ENCODE measurements around the gene CHD9. TPM values are rescaled to one million over a fixed set of nuclear protein-coding genes. Genes with fewer than 3 reads are reported as not detected.

CHD9 gene
- total RNA-seq, 4 donors from 2014 or later: 37.4 to 112 (median 64.4) TPM

- intact Hi-C loops (cut with DNase I; ENCODE audit: low total_unique reads): no loop called here
- H3K36me3 ChIP-seq: no peaks in the 10 kb centered on the region
- H3K9me3 ChIP-seq: no peaks in the 10 kb centered on the region
- WGBS, 2 donors (ENCODE audit: low coverage in 1 of 2): 82 to 83% methylated on average over 1 of the region's 1 CpG
- no peak overlapping the region for H3K4me3 ChIP-seq
- DNase-seq: no peak
- H3K27me3 ChIP-seq: no peaks in the 10 kb centered on the region
- in situ Hi-C loops (cut with MboI; ENCODE audit: low pct_ligation_motif_present in 1 of 4, low pct_unique_long_range_greater_than_20kb in 1 of 4, low sequenced_read_pairs in 3 of 4): no loop called here
- no peak overlapping the region for H3K27ac ChIP-seq
- peaks cover 9 to 43% (median 34%) of the 10 kb centered on the region in 4 donors for H3K4me1 ChIP-seq
- TF ChIP-seq CTCF (IDR thresholded peaks at IDR 0.05) (no peak), EP300 (IDR thresholded peaks at IDR 0.05; ENCODE audit: low read depth) (no peak), POLR2AphosphoS5 (IDR thresholded peaks at IDR 0.05) (no peak), POLR2A (IDR thresholded peaks at IDR 0.05) (no peak)
Measured at GRCh38 chr16:53040788-53041187, 14.0 kb upstream of the CHD9 start.

GRCh38 chr16:53041320-53042051 is 13.3 kb upstream of the CHD9 start:
- H3K9me3 ChIP-seq: no peaks in the 10 kb centered on the region
- TF ChIP-seq EP300 (IDR thresholded peaks at IDR 0.05; ENCODE audit: low read depth) (no peak), POLR2A (IDR thresholded peaks at IDR 0.05) (no peak), CTCF (IDR thresholded peaks at IDR 0.05) (no peak), POLR2AphosphoS5 (IDR thresholded peaks at IDR 0.05) (no peak)
- peak overlapping the region; percentile 60 to 65 (median 62) for H3K27ac ChIP-seq
- WGBS, 2 donors (ENCODE audit: low coverage in 1 of 2): 30 to 49% methylated on average over 2 to 4 of the region's 4 CpGs
- no peaks in the 10 kb centered on the region for H3K27me3 ChIP-seq
- peak; percentile 33 for DNase-seq
- intact Hi-C loops (cut with DNase I; ENCODE audit: low total_unique reads): no loop called here
- no peaks in the 10 kb centered on the region for H3K36me3 ChIP-seq
- no peak overlapping the region for H3K4me3 ChIP-seq
- in situ Hi-C loops (cut with MboI; ENCODE audit: low pct_ligation_motif_present in 1 of 4, low pct_unique_long_range_greater_than_20kb in 1 of 4, low sequenced_read_pairs in 3 of 4): no loop called here
- peaks cover 9 to 50% (median 41%) of the 10 kb centered on the region in 4 donors for H3K4me1 ChIP-seq

GRCh38 chr16:53042235-53042701 is 12.5 kb upstream of the CHD9 start:
- WGBS, 2 donors (ENCODE audit: low coverage in 1 of 2): 60 to 73% methylated on average over 1 to 5 of the region's 5 CpGs
- no peaks in the 10 kb centered on the region for H3K9me3 ChIP-seq
- in situ Hi-C loops (cut with MboI; ENCODE audit: low pct_ligation_motif_present in 1 of 4, low pct_unique_long_range_greater_than_20kb in 1 of 4, low sequenced_read_pairs in 3 of 4) (no loop called here), intact Hi-C loops (cut with DNase I; ENCODE audit: low total_unique reads) (no loop called here)
- H3K36me3 ChIP-seq: no peaks in the 10 kb centered on the region
- no peak for TF ChIP-seq POLR2A (IDR thresholded peaks at IDR 0.05)
- no peak for TF ChIP-seq POLR2AphosphoS5 (IDR thresholded peaks at IDR 0.05)
- no peak for TF ChIP-seq EP300 (IDR thresholded peaks at IDR 0.05; ENCODE audit: low read depth)
- TF ChIP-seq CTCF (IDR thresholded peaks at IDR 0.05): no peak
- H3K4me1 ChIP-seq: peaks cover 9 to 58% (median 42%) of the 10 kb centered on the region in 4 donors
- H3K4me3 ChIP-seq: no peak overlapping the region
- no peak for DNase-seq
- no peaks in the 10 kb centered on the region for H3K27me3 ChIP-seq
- H3K27ac ChIP-seq: peak overlapping the region; percentile 60 to 65 (median 62)

- Histone ChIP-seq H3K27ac (peak overlapping the region; percentile 53 to 83 (median 68)), H3K9me3 (no peaks in the 10 kb centered on the region), H3K27me3 (no peaks in the 10 kb centered on the region), H3K4me3 (no peak overlapping the region), H3K4me1 (peaks cover 9 to 67% (median 47%) of the 10 kb centered on the region in 4 donors), H3K36me3 (no peaks in the 10 kb centered on the region)
- no peak for TF ChIP-seq EP300 (IDR thresholded peaks at IDR 0.05; ENCODE audit: low read depth)
- TF ChIP-seq POLR2A (IDR thresholded peaks at IDR 0.05): no peak
- TF ChIP-seq POLR2AphosphoS5 (IDR thresholded peaks at IDR 0.05): no peak
- no peak for TF ChIP-seq CTCF (IDR thresholded peaks at IDR 0.05)
- intact Hi-C loops (cut with DNase I; ENCODE audit: low total_unique reads): no loop called here
- WGBS, 2 donors (ENCODE audit: low coverage in 1 of 2): 32 to 52% methylated on average over 2 to 5 of the region's 5 CpGs
- DNase-seq: peak; percentile 23
- in situ Hi-C loops (cut with MboI; ENCODE audit: low pct_ligation_motif_present in 1 of 4, low pct_unique_long_range_greater_than_20kb in 1 of 4, low sequenced_read_pairs in 3 of 4): no loop called here
Measured at GRCh38 chr16:53043428-53043831, 11.4 kb upstream of the CHD9 start.
